ENCODE results near the gene SHOX.
"Not testable (repeated sequence)": the region's sequence is repeated elsewhere in the genome, so short reads cannot be mapped to it uniquely, and the experiment has no call there.

The SHOX gene

GRCh38 chrX:630612-631496 lies at the start of gene SHOX:
Gene SHOX (plus strand): TSS chrX:630791. CDS start chrX:630898, 107 bp downstream.
- no peak for DNase-seq

GRCh38 chrX:581066-581465 lies 49.5 kb upstream of the SHOX start:
- DNase-seq: no peak

- DNase-seq: no peak
Measured at GRCh38 chrX:581720-582298, 48.8 kb upstream of the SHOX start.

DNA sequence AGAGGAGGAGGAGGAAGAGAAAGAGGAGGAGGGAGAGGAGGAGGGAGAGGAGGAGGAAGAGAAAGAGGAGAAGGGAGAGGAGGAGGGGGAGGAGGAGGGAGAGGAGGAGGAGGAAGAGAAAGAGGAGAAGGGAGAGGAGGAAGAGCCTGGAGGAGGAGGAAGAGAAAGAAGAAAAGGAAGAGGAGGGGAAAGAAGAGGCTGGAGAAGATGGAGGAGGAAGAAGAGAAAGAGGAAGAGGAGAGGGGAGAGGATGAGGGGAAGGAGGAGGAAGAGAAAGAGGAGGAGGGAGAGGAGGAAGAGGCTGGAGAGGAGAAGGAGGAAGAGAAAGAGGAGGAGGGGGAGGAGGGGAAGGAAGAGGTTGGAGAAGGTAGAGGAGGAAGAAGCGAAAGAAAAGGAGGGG lies 46.0 kb upstream of the SHOX start:
- no peak for DNase-seq

DNA sequence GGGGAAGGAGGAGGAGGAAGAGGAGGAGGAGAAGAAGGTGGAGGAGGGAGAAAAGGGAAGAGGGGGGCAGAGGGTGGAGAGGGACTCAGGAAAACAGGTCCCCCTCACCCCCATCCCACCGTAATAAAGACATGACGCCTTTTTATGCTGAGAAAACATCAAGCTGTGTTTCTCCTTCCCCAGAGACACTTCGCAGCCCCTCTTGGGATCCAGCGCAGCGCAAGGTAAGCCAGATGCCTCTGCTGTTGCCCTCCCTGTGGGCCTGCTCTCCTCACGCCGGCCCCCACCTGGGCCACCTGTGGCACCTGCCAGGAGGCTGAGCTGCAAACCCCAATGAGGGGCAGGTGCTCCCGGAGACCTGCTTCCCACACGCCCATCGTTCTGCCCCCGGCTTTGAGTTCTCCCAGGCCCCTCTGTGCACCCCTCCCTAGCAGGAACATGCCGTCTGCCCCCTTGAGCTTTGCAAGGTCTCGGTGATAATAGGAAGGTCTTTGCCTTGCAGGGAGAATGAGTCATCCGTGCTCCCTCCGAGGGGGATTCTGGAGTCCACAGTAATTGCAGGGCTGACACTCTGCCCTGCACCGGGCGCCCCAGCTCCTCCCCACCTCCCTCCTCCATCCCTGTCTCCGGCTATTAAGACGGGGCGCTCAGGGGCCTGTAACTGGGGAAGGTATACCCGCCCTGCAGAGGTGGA lies 45.3 kb upstream of the SHOX start:
- DNase-seq: no peak

DNA sequence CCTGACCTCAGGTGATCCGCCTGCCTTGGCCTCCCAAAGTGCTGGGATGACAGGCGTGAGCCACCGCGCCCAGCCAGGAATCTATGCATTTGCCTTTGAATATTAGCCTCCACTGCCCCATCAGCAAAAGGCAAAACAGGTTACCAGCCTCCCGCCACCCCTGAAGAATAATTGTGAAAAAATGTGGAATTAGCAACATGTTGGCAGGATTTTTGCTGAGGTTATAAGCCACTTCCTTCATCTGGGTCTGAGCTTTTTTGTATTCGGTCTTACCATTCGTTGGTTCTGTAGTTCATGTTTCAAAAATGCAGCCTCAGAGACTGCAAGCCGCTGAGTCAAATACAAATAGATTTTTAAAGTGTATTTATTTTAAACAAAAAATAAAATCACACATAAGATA lies 44.2 kb upstream of the SHOX start:
- no peak for DNase-seq

GRCh38 chrX:589261-589660 lies 41.3 kb upstream of the SHOX start:
- not testable (repeated sequence) for DNase-seq

DNA sequence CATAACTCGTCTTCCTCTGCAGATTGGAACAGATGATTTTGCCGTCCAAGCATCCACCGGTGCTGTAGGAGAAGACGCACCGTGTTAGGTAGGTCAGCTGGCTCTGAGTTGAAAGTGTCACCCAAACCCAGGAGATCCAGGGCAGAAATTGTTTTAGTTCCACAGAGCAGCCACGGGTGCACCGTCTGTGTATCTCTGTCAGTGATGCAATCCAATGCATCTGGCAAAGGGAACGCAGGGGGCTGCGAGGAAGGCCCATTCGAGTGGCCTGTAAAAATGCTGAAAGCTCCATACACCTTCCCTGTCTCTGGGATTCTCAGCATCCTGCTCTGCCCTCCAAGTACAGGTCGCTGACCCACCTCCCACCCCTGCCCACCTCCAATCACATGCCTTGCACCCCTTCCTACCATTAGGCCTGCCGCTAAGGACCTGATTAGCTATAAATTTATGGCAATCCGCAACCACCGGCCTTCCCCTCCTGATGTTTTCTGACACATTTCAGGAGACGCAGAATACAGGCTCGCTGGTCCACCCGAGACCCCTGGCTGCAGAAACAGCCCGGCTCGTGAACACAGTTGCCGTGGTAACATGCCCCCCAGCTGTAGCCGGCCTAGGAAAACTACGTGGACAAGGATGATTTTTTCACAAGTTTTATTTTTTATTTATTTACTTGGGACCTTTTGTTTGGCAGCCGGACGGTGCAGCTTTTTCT lies 39.7 kb upstream of the SHOX start:
- DNase-seq: no peak

DNA sequence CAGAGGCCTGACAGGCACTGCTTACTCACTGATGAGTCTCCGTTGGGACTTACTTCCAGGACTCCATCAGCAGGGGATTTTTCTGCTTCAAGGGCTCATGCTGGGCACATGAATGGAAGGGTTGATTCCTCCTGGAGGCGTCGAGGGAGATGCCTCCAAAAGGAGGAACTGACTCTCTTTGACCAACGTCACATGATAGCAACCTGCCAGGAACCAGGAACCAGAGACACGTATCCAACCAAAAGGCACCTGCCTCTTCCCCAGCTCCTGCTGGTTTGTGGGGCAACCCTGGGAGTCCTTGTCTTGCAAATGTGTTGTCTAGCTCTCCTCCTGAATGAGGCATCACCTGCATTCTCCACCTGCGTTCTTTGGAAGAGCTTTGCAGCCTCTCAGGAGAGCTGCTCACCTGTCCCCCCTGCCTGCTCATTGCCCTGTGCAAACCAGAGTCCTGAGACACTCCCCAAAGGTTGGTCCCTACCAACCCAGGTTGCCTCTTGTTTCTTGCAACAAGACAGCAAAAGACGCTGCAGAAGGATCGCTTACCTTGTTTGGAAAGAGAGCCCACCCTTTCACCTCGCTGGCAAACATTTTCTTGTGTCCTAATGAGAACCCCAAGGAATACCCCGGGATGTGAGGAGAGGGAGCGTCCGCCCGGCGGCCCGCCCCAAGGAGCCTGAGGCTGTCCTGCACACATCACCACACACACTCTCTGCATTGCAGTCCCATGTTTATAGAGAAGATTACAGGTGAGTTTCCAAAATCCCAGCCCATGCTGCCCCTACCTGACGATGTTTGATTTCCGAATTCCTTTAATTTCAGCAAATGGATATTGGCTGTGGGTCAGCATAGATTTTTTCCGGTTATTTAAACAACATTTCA lies 30.5 kb upstream of the SHOX start:
- no peak for DNase-seq

DNA sequence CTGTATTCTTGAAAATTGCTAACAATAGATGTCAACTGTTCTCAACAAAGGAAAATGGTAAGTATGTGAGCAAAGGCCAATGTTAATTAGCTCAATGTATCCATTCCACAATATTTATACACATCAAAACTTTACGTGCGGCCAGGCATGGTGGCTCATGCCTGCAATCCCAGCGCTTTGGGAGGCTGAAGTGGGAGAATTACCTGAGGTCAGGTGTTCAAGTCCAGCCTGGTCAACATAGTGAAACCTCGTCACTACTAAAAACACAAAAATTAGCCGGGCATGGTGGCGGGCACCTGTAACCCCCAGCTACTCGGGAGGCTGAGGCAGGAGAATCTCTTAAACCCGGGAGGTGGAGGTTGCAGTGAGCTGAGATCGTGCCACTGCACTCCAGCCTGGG lies 27.6 kb upstream of the SHOX start:
- DNase-seq: not testable (repeated sequence)

GRCh38 chrX:604616-605015 lies 26.0 kb upstream of the SHOX start:
- not testable (repeated sequence) for DNase-seq

DNA sequence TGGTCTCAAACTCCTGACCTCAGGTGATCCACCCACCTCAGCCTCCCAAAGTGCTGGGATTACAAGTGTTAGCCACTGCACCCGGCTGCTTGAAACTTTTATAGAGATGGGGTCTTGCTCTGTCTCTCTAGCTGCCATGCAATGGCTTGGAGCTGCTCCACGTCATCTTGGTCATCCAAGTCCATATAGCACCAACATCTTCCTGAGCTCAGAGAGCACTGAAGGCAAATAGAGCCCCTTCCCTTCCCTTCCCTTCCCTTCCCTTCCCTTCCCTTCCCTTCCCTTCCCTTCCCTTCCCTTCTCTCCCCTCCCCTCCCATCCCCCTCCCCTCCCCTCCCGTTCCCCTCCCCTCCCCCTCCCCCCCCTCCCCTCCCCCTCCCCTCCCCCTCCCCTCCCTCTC lies 22.5 kb upstream of the SHOX start:
- not testable (repeated sequence) for DNase-seq

- no peak for DNase-seq
Measured at GRCh38 chrX:614136-614535, 16.5 kb upstream of the SHOX start.

GRCh38 chrX:617401-617800 lies 13.2 kb upstream of the SHOX start:
- no peak for DNase-seq

DNA sequence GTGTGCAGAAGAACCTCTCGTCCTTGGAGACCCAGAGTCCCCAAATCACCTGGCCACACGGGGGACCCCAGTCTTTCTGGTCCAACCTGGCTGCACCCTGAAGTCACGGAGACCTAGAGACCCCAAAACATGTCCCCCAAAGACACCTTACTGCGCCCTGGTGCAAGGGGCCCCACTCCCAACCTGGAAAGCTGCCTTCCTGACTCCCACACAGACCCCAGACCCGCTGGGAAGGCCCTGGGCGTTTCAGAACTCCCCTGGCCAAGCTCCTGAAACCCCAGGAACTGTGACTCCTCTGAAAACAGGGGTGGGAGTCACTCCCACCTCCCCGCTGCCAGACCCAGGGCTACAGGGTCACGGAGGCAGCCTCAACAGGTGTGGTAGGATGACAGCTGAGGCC lies 12.7 kb upstream of the SHOX start:
- DNase-seq: no peak

GRCh38 chrX:618304-618703 lies 12.3 kb upstream of the SHOX start:
- not testable (repeated sequence) for DNase-seq

GRCh38 chrX:618761-619450 lies 11.7 kb upstream of the SHOX start:
- no peak for DNase-seq

DNA sequence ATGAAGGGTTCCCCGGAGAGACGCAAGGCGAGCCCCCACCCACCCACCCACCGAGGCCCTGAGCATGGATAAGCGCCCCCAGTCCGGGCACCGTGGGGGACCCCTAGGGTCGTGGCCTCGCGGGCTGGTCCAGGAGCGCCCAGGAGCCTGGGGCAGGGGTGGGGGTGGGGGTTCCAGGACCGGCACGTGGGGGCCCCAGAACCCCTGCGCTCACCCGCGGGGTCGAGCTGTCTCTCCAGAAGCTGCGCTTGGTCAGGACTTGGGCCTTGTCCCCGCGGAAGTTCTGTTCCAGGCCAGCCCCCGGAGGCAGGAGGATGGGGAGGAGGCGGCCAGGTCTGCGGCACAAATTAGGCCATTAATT lies 11.2 kb upstream of the SHOX start:
- DNase-seq: no peak

DNA sequence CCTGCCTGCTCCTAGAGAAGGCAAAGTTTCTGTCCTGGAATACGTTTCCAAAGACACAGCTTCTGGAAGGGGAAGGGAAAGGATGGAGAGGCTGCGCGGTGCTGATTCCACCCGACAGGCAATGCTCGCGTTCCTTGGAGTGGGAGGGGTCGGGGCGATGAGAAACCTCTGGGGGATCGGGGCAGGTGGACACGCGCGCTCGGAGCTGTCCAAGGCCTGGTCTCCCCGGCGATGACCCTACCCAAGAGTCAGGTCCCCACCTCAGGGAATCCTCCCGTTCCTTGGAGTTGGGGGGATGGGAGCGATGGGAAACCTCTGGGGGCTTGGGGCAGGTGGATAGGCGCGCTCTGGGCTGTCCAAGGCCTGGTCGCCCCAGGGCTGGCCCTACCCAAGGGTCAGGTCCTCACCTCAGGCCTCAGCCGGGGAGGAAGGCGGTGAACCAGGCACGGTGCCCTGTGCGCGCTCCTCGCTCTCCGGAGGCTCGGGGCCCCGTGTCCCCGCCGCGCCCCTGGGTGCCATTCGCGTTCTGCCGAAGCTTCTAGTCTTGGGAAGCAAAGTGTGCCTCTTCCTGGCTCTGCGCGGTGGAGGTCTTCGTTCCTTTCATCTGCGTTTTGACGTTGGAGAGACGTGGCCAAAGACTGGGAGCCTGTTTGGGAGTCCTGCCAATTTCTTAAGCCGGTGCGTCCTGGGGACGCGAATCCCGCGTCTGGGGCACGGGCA lies 10.6 kb upstream of the SHOX start:
- DNase-seq: no peak

GRCh38 chrX:621705-622503 lies 8.7 kb upstream of the SHOX start:
- no peak for DNase-seq
